ENCODE measurements around the gene DLX5.

Gene DLX5

DNA sequence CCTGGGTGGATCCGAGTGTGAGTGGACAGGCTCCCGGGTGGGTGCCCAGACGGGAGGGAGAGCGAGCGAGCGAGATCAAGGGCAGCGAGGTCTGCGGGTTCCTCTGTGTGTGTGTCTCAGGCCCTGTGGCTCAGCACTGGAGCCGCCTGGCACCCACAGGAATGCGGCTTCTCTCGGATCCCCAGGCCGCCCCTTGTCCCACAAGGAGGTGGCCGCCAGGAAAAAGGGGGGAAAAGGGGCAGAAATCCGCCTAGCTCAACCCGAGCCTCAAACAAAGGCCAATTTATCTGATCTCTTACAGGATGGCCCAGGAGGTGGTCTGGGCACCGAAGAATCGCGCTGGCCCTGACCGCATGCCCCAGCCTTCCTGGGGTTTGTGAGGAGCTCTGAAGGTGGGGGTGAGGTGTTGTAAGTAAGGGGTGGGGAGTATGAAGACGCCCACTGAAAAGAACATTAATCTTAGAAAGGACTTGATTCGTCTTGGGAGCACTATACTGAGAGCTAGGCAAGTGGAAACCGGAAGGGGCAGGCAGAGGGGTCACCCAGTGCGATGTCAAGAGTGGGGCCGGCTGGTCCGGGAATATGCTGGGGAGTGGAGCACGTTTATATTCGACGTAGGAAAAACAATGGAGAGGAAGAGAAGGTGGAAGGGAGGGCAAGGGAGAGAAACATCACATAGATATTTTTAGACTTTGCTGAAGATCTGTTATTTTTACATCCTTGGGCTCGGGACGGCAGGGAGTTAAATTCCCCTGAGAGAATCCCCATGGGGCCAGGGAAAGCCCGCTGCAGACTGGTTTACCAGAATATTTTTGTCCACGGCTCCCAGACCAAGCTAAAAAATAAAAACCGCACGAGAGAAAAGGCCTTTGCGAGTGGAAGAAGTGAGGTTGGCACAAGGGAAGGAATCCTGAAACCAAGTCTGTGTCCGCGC, 7.2 kb downstream of the DLX5 start:
- Histone ChIP-seq H3K27me3 (ENCODE audit: control insufficient read depth in 1 of 2, insufficient read depth in 2 of 2, low read length in 2 of 2) (peaks cover 77 to 86% of the 10 kb centered on the region in 2 donors), H3K9me3 (ENCODE audit: control insufficient read depth in 2 of 2, low read length in 2 of 2) (no peaks in the 10 kb centered on the region), H3K4me3 (ENCODE audit: low read length in 2 of 2) (no peak overlapping the region), H3K27ac (ENCODE audit: low read length) (no peak overlapping the region), H3K4me1 (ENCODE audit: control insufficient read depth, insufficient read depth, low read length) (peaks cover 15% of the 10 kb centered on the region), H3K36me3 (ENCODE audit: control insufficient read depth in 2 of 2, insufficient read depth in 2 of 2, low read length in 2 of 2) (no peaks in the 10 kb centered on the region), H3K9ac (ENCODE audit: low read length in 2 of 2) (no peak overlapping the region)

DNA sequence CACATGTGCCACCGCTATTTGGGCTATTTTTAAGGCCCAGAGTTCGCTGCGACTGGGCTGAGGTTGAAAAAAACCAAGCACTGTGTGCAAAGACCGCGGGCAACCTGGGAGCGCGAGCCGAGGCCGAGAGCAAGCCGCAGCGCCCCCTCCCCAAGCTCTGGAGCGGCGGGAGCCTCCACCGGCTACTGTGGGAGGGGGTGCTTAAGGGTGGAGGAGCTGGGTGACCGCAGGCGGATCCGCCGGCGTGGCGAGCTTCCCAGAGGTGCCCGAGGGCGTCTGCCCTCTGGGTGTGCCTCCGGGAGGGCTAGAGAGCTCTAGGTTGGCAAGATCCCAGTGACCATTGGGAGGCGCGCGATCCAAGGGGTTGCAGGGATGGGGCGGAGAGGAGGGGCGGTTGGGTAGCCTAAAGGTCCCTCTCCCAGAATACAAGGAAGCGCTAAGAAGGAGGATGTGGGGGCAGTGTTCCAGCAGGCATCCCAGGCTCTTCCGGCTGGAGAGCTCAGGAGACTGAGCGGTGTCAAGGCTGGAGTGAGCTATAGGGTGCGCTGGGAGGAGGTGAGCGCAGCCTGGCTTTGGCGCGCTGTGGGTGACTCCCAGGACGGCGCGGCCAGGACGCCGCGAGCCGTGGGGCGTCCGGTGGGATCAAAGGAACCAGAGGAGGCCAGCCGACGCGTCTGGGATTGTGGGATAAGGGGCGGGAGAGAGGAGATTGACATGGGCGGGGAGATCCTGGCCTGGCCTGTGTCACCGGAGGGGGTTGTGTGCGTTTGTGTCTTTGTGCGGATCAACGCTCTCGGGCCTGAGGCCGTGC, 8.0 kb downstream of the DLX5 start:
- no peak overlapping the region for H3K27ac ChIP-seq (ENCODE audit: low read length)
- H3K4me1 ChIP-seq (ENCODE audit: control insufficient read depth, insufficient read depth, low read length), result peaks cover 15% of the 10 kb centered on the region
- H3K9ac ChIP-seq (ENCODE audit: low read length in 2 of 2), result no peak overlapping the region
- no peaks in the 10 kb centered on the region for H3K36me3 ChIP-seq (ENCODE audit: control insufficient read depth in 2 of 2, insufficient read depth in 2 of 2, low read length in 2 of 2)
- H3K9me3 ChIP-seq (ENCODE audit: control insufficient read depth in 2 of 2, low read length in 2 of 2), result peaks cover 0 to 2% of the 10 kb centered on the region in 2 donors
- H3K27me3 ChIP-seq (ENCODE audit: control insufficient read depth in 1 of 2, insufficient read depth in 2 of 2, low read length in 2 of 2), result peaks cover 76 to 86% of the 10 kb centered on the region in 2 donors
- no peak overlapping the region for H3K4me3 ChIP-seq (ENCODE audit: low read length in 2 of 2)

DNA sequence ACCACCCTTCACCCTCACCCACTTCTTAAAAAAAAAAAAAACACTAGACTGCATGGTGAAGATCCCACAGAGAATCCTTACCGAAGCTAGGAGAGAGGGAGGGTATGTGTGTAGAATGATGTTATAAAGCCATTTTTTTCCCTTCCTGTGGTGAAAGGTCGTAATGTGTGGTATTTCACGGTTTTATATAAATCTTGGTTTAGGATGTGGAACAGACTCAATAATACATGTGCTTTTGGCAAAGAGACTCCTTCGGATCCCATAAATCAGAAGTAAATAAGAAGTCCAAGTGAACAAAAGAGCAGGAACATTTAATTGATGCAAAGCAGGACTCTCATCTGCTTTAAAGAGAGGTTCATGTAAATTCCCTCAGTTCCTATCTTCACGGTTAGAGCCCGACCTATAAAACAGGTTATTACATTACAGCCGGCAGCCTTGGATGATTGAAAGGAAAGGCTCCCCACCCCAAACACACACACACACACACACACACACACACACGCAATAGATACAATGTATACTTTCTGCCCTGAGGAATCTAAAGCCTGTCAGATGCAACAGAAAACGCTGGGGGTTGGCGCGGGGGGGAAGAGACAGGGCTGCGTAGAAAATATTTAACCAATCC, 8.8 kb downstream of the DLX5 start:
- no peak overlapping the region for H3K27ac ChIP-seq (ENCODE audit: low read length)
- no peak overlapping the region for H3K9ac ChIP-seq (ENCODE audit: low read length in 2 of 2)
- H3K4me3 ChIP-seq (ENCODE audit: low read length in 2 of 2), result no peak overlapping the region
- H3K4me1 ChIP-seq (ENCODE audit: control insufficient read depth, insufficient read depth, low read length), result peaks cover 15% of the 10 kb centered on the region
- peaks cover 73 to 85% of the 10 kb centered on the region in 2 donors for H3K27me3 ChIP-seq (ENCODE audit: control insufficient read depth in 1 of 2, insufficient read depth in 2 of 2, low read length in 2 of 2)
- peaks cover 0 to 2% of the 10 kb centered on the region in 2 donors for H3K9me3 ChIP-seq (ENCODE audit: control insufficient read depth in 2 of 2, low read length in 2 of 2)
- H3K36me3 ChIP-seq (ENCODE audit: control insufficient read depth in 2 of 2, insufficient read depth in 2 of 2, low read length in 2 of 2), result no peaks in the 10 kb centered on the region

DNA sequence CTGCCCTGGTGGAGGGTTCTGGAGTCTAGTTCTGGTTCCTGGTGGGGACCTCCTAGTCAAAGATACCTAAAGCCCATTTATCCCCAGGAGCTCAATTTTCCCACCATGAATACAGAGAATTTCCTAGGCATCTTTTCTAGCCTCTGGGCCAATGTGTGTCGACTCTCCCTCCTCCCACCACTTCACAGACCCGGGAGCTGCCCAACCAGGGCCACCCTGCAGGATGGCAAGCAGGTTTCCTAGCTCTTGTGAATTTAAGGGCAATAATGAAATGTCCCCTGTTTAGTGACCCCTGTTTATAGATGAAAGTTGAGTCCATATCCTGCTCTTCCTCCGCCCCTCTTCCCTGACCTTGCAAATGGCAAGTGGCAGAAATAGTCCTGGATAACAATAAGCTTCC, 9.4 kb downstream of the DLX5 start:
- Histone ChIP-seq H3K27me3 (ENCODE audit: control insufficient read depth in 1 of 2, insufficient read depth in 2 of 2, low read length in 2 of 2) (peaks cover 69 to 83% of the 10 kb centered on the region in 2 donors), H3K9me3 (ENCODE audit: control insufficient read depth in 2 of 2, low read length in 2 of 2) (peaks cover 0 to 2% of the 10 kb centered on the region in 2 donors), H3K36me3 (ENCODE audit: control insufficient read depth in 2 of 2, insufficient read depth in 2 of 2, low read length in 2 of 2) (no peaks in the 10 kb centered on the region), H3K4me3 (ENCODE audit: low read length in 2 of 2) (no peak overlapping the region), H3K9ac (ENCODE audit: low read length in 2 of 2) (no peak overlapping the region), H3K4me1 (ENCODE audit: control insufficient read depth, insufficient read depth, low read length) (peaks cover 15% of the 10 kb centered on the region), H3K27ac (ENCODE audit: low read length) (no peak overlapping the region)

GRCh38 chr7:97014145-97014750, 10.4 kb downstream of the DLX5 start:
- no peaks in the 10 kb centered on the region for H3K36me3 ChIP-seq (ENCODE audit: control insufficient read depth in 2 of 2, insufficient read depth in 2 of 2, low read length in 2 of 2)
- peaks cover 15% of the 10 kb centered on the region for H3K4me1 ChIP-seq (ENCODE audit: control insufficient read depth, insufficient read depth, low read length)
- H3K9me3 ChIP-seq (ENCODE audit: control insufficient read depth in 2 of 2, low read length in 2 of 2), result peaks cover 0 to 2% of the 10 kb centered on the region in 2 donors
- H3K4me3 ChIP-seq (ENCODE audit: low read length in 2 of 2), result no peak overlapping the region
- no peak overlapping the region for H3K9ac ChIP-seq (ENCODE audit: low read length in 2 of 2)
- H3K27me3 ChIP-seq (ENCODE audit: control insufficient read depth in 1 of 2, insufficient read depth in 2 of 2, low read length in 2 of 2), result peaks cover 71 to 83% of the 10 kb centered on the region in 2 donors
- H3K27ac ChIP-seq (ENCODE audit: low read length), result no peak overlapping the region

GRCh38 chr7:97013845-97014134, 10.8 kb downstream of the DLX5 start:
- Histone ChIP-seq H3K4me1 (ENCODE audit: control insufficient read depth, insufficient read depth, low read length) (peaks cover 15% of the 10 kb centered on the region), H3K27ac (ENCODE audit: low read length) (no peak overlapping the region), H3K9ac (ENCODE audit: low read length in 2 of 2) (no peak overlapping the region), H3K36me3 (ENCODE audit: control insufficient read depth in 2 of 2, insufficient read depth in 2 of 2, low read length in 2 of 2) (no peaks in the 10 kb centered on the region), H3K27me3 (ENCODE audit: control insufficient read depth in 1 of 2, insufficient read depth in 2 of 2, low read length in 2 of 2) (peaks cover 72 to 84% of the 10 kb centered on the region in 2 donors), H3K4me3 (ENCODE audit: low read length in 2 of 2) (no peak overlapping the region), H3K9me3 (ENCODE audit: control insufficient read depth in 2 of 2, low read length in 2 of 2) (peaks cover 0 to 2% of the 10 kb centered on the region in 2 donors)

GRCh38 chr7:97013134-97013844, 11.3 kb downstream of the DLX5 start:
- Histone ChIP-seq H3K4me3 (ENCODE audit: low read length in 2 of 2) (no peak overlapping the region), H3K9me3 (ENCODE audit: control insufficient read depth in 2 of 2, low read length in 2 of 2) (peaks cover 0 to 2% of the 10 kb centered on the region in 2 donors), H3K4me1 (ENCODE audit: control insufficient read depth, insufficient read depth, low read length) (peaks cover 14% of the 10 kb centered on the region), H3K36me3 (ENCODE audit: control insufficient read depth in 2 of 2, insufficient read depth in 2 of 2, low read length in 2 of 2) (no peaks in the 10 kb centered on the region), H3K9ac (ENCODE audit: low read length in 2 of 2) (no peak overlapping the region), H3K27me3 (ENCODE audit: control insufficient read depth in 1 of 2, insufficient read depth in 2 of 2, low read length in 2 of 2) (peaks cover 73 to 87% of the 10 kb centered on the region in 2 donors), H3K27ac (ENCODE audit: low read length) (no peak overlapping the region)

GRCh38 chr7:97012365-97013133, 12.1 kb downstream of the DLX5 start:
- Histone ChIP-seq H3K4me1 (ENCODE audit: control insufficient read depth, insufficient read depth, low read length) (peaks cover 7% of the 10 kb centered on the region), H3K9ac (ENCODE audit: low read length in 2 of 2) (no peak overlapping the region), H3K36me3 (ENCODE audit: control insufficient read depth in 2 of 2, insufficient read depth in 2 of 2, low read length in 2 of 2) (no peaks in the 10 kb centered on the region), H3K4me3 (ENCODE audit: low read length in 2 of 2) (no peak overlapping the region), H3K27me3 (ENCODE audit: control insufficient read depth in 1 of 2, insufficient read depth in 2 of 2, low read length in 2 of 2) (peaks cover 73 to 87% of the 10 kb centered on the region in 2 donors), H3K27ac (ENCODE audit: low read length) (no peak overlapping the region), H3K9me3 (ENCODE audit: control insufficient read depth in 2 of 2, low read length in 2 of 2) (peaks cover 0 to 2% of the 10 kb centered on the region in 2 donors)

GRCh38 chr7:97011536-97012364, 12.9 kb downstream of the DLX5 start:
- no peak overlapping the region for H3K27ac ChIP-seq (ENCODE audit: low read length)
- peaks cover 0 to 2% of the 10 kb centered on the region in 2 donors for H3K9me3 ChIP-seq (ENCODE audit: control insufficient read depth in 2 of 2, low read length in 2 of 2)
- peaks cover 5% of the 10 kb centered on the region for H3K4me1 ChIP-seq (ENCODE audit: control insufficient read depth, insufficient read depth, low read length)
- no peak overlapping the region for H3K4me3 ChIP-seq (ENCODE audit: low read length in 2 of 2)
- peaks cover 73 to 87% of the 10 kb centered on the region in 2 donors for H3K27me3 ChIP-seq (ENCODE audit: control insufficient read depth in 1 of 2, insufficient read depth in 2 of 2, low read length in 2 of 2)
- no peaks in the 10 kb centered on the region for H3K36me3 ChIP-seq (ENCODE audit: control insufficient read depth in 2 of 2, insufficient read depth in 2 of 2, low read length in 2 of 2)
- no peak overlapping the region for H3K9ac ChIP-seq (ENCODE audit: low read length in 2 of 2)
